Sigmoid colon (tissue), 4 donors: Measurements from ENCODE around the gene GREM2.

Experiments
- CTCF ChIP-seq, 4 experiments: fragments of 450-650 bp in 3 of 4; fragments of 200-600 bp in 1 of 4; IDR thresholded peaks; one replicate each; pipeline ENCODE4 v1.5.1; 2016 to 2019; ENCODE audit warnings: antibody characterized with exemption in 4 of 4, mild to moderate bottlenecking in 3 of 4, moderate library complexity in 2 of 4
- EP300 ChIP-seq, 4 donors: sonication (generic); formaldehyde crosslinking; IDR thresholded peaks; one replicate each; pipeline ENCODE4 v1.6.1; 2017; ENCODE audit warnings: antibody characterized with exemption in 4 of 4
- POLR2A ChIP-seq, 2 donors: fragments of 450-650 bp; IDR thresholded peaks; one replicate each; pipeline ENCODE4 v1.6.1; 2016; ENCODE audit warnings: antibody characterized with exemption in 2 of 2, mild to moderate bottlenecking in 2 of 2, moderate library complexity in 2 of 2
- POLR2AphosphoS5 ChIP-seq, 4 donors: sonication (generic); formaldehyde crosslinking; IDR thresholded peaks; one replicate each; pipeline ENCODE4 v1.6.1; 2017; ENCODE audit warnings: antibody characterized with exemption in 4 of 4

GRCh38 chr1:240610636-240611035 is 1.3 kb downstream of the GREM2 start:
- no peak for TF ChIP-seq POLR2A (IDR thresholded peaks at IDR 0.05)
- no peak for TF ChIP-seq CTCF (IDR thresholded peaks at IDR 0.05)
- TF ChIP-seq POLR2AphosphoS5 (IDR thresholded peaks at IDR 0.05): no peak
- no peak for TF ChIP-seq EP300 (IDR thresholded peaks at IDR 0.05)
